Lower leg skin (tissue), 4 donors: ENCODE results near the gene RNF111. TPM values are rescaled to one million over a fixed set of nuclear protein-coding genes. Genes with fewer than 3 reads are reported as not detected.
"Not testable (repeated sequence)": the region's sequence is repeated elsewhere in the genome, so short reads cannot be mapped to it uniquely, and the experiment has no call there.

ENCODE experiments used
- DNase-seq, 2 donors: peaks; one replicate each; pipeline ENCODE4 v3.0.0-alpha.2; 2019; ENCODE audit warnings: low spot score in 2 of 2
- H3K4me3 ChIP-seq: fragments of 200-600 bp; sonication (generic); 2 replicates; pipeline ENCODE4 v1.5.1; 2017; ENCODE audit warnings: mild to moderate bottlenecking, low read depth; ENCODE audit not compliant: poor library complexity, severe bottlenecking
- POLR2A ChIP-seq, 2 donors: fragments of 450-650 bp; IDR thresholded peaks; one replicate each; pipeline ENCODE4 v1.6.1; 2016 to 2017; ENCODE audit warnings: antibody characterized with exemption in 2 of 2, mild to moderate bottlenecking in 1 of 2, moderate library complexity in 1 of 2
- WGBS, 2 donors: methylation state at CpG; one replicate each; pipeline ENCODE4 v1.1.5; 2018; 5-methylcytosine and 5-hydroxymethylcytosine counted together
- intact Hi-C: fragments of 100-400 bp; cut with DNase I; formaldehyde crosslinking; loops from one replicate; pipeline ENCODE4 v1.15.0; 2023; ENCODE audit warnings: low total_unique reads
- total RNA-seq, 4 donors: library from RNA; depleted of rRNA; stranded (reverse); fragments of >200 nt; gene quantifications; one replicate each; pipeline ENCODE4 v1.1.0, GENCODE V29; 2016
- TF ChIP-seq, protein P1 (sequence below), 3 donors: fragments of 450-650 bp; IDR thresholded peaks; one replicate each; pipeline ENCODE4 v1.5.1; 2016; ENCODE audit warnings: antibody characterized with exemption in 3 of 3, mild to moderate bottlenecking in 3 of 3, moderate library complexity in 2 of 3

RNF111 gene
- total RNA-seq, 4 donors from 2014 or later = 14.9 to 27.9 (median 22.6) TPM

DNA sequence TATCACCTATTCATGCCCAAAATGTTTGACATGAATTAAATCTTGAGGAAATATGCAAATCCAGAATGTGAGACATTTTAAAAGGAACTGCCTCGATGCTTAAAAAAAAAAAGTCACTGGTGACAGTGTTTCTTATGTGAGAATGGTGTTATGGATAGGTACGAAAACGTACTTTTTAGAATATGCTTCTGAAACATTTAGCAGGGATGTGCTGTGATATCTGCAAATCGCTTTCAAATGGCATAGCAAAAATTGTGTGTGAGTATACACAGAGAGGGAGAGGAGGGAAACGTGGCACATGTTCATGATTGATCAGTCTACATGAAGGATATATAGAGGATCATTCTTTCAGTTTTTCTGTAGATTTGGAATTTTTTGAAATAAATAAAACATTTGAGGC, 133.5 kb downstream of the RNF111 start:
- intact Hi-C loops = no loop called here
- 92 to 95% methylated on average over 5 of the region's 5 CpGs for WGBS, 2 donors
- H3K4me3 ChIP-seq = no peak overlapping the region
- no peak for DNase-seq
- no peak for TF ChIP-seq POLR2A (IDR thresholded peaks at IDR 0.05)
- TF ChIP-seq, protein P1, sequence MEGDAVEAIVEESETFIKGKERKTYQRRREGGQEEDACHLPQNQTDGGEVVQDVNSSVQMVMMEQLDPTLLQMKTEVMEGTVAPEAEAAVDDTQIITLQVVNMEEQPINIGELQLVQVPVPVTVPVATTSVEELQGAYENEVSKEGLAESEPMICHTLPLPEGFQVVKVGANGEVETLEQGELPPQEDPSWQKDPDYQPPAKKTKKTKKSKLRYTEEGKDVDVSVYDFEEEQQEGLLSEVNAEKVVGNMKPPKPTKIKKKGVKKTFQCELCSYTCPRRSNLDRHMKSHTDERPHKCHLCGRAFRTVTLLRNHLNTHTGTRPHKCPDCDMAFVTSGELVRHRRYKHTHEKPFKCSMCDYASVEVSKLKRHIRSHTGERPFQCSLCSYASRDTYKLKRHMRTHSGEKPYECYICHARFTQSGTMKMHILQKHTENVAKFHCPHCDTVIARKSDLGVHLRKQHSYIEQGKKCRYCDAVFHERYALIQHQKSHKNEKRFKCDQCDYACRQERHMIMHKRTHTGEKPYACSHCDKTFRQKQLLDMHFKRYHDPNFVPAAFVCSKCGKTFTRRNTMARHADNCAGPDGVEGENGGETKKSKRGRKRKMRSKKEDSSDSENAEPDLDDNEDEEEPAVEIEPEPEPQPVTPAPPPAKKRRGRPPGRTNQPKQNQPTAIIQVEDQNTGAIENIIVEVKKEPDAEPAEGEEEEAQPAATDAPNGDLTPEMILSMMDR (IDR thresholded peaks at IDR 0.05) = no peak

DNA sequence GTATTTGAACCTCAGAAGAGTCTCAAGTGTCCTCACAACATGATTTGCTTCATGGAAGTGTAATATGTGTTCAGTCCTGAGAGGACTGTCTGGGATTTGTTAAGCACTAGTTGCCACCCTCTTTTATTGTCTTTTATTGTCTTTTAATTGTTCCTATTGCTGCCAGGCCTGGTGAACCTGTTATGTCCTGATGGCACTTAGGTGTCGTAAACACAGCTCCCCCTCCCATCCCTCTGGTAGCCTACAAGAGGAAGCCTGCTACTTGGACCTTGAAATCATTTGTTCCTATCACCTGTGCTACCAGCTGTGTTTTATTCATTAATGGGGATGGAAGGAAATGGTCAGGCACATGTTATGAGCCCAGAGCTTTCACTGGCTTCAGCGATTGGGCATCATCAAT, 136.8 kb downstream of the RNF111 start:
- WGBS, 2 donors = 91% methylated on average over 2 of the region's 2 CpGs
- no peak overlapping the region for H3K4me3 ChIP-seq
- no peak for TF ChIP-seq POLR2A (IDR thresholded peaks at IDR 0.05)
- TF ChIP-seq, protein P1 (IDR thresholded peaks at IDR 0.05) = no peak
- no peak for DNase-seq
- intact Hi-C loops = no loop called here

DNA sequence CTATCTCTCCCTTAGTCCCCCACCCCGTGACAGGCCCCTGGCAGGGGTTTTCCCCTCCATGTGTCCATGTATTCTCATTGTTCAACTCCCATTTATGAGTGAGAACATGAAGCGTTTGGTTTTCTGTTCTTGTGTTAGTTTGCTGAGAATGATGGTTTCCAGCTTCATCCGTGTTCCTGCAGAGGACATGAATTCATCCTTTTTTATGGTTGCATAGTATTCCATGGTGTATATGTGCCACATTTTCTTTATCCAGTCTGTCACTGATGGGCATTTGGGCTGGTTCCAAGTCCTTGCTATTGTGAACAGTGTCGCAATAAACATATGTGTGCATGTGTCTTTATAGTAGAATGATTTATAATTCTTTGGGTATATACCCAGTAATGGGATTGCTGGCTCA, 138.2 kb downstream of the RNF111 start:
- intact Hi-C loops, H3K4me3 ChIP-seq, DNase-seq: not testable (repeated sequence)
- 93 to 96% methylated on average over 4 of the region's 4 CpGs for WGBS, 2 donors

DNA sequence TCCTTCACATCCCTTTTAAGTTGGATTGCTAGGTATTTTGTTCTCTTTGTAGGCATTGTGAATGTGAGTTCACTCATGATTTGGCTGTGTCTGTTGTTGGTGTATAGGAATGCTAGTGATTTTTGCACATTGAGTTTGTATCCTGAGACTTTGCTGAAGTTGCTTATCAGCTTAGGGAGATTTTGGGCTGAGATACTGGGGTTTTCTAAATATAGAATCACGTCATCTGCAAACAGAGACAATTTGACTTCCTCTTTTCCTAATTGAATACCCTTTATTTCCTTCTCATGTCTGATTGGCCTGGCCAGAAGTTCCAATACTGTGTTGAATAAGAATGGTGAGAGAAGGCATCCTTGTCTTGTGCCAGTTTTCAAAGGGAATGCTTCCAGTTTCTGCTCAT, 139.8 kb downstream of the RNF111 start:
- 78 to 92% methylated on average over 1 of the region's 1 CpG for WGBS, 2 donors
- intact Hi-C loops, DNase-seq, H3K4me3 ChIP-seq: not testable (repeated sequence)

DNA sequence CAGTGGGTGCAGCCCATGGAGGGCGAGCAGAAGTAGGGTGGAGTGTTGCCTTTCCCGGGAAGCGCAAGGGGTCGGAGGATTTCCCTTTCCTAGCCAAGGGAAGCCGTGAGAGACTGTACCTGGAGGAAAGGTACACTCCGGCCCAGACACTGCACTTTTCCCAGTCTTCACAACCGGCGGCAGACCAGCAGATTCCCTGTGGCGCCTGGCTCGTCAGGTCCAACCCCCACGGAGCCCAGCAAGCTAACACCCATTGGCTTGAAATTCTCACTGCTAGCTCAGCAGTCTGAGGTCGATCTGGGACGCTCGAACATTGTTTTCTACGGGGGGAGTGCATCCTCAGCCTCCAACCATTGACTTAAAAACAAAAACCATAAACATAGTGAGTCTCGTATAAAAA, 144.0 kb downstream of the RNF111 start:
- DNase-seq = no peak
- intact Hi-C loops = no loop called here
- WGBS, 2 donors = 96 to 98% methylated on average over 16 of the region's 16 CpGs
- TF ChIP-seq, protein P1 (IDR thresholded peaks at IDR 0.05) = no peak
- TF ChIP-seq POLR2A (IDR thresholded peaks at IDR 0.05) = no peak
- H3K4me3 ChIP-seq = no peak overlapping the region

DNA sequence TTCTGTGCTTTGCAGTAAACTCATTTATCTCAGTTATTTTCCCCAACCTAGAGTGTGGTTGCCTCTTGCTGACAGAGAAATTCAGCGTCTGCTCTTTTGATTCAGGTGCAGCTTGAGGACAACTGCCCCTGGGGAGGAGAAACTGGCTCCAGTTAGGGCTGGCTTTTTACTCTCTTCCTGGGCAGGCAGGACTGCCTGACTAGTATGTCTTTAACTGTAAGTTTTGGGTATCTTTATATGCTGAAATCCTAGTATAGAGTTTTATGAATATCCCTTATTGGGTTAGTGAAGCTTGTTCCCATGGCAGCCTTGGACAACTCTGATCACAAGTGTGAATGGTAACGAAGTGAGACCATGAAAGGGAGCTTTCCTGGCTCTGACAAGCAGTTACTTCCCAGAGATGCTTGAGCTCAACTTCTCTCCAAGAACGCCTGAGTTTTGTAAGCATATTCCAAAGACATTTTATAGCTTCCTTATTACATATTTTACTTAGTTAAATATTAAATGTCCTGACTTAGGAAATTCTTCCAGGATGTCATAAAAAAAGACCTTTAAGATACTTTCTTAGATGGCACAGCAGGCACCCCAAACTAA, 144.6 kb downstream of the RNF111 start:
- 89 to 91% methylated on average over 3 of the region's 3 CpGs for WGBS, 2 donors
- no peak for DNase-seq
- no peak for TF ChIP-seq POLR2A (IDR thresholded peaks at IDR 0.05)
- TF ChIP-seq, protein P1 (IDR thresholded peaks at IDR 0.05) = no peak
- intact Hi-C loops = no loop called here
- no peak overlapping the region for H3K4me3 ChIP-seq

DNA sequence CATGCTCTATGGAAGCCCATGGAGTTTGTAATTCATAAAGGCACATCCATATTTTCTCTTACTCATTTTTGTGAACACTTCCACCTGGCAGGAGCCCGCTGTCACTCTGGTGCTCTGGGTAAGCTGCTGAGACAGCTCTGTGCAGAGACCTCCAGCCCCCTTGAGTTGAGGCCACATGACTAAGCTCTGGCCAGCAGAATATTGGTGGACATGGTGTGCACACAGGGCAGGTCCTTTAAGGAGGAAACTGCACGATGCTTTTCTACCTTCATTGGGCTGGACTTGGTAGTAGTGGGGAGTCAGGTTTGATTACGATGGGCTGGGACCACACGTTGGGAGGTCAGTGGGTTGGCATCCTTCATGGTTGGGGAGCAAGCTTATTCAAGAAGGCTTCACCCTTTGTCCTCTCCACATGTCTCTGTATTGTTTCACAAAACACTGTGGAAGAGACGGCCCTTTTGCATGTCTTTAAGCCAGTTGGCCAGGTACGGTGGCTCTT, 146.5 kb downstream of the RNF111 start:
- H3K4me3 ChIP-seq = no peak overlapping the region
- WGBS, 2 donors = 95 to 98% methylated on average over 6 of the region's 6 CpGs
- intact Hi-C loops = no loop called here
- TF ChIP-seq, protein P1 (IDR thresholded peaks at IDR 0.05) = no peak
- no peak for TF ChIP-seq POLR2A (IDR thresholded peaks at IDR 0.05)
- DNase-seq = no peak
